HS-27A (cell line): ENCODE data around the gene TMPRSS2.
A peak's percentile ranks its signal among the peaks of the same experiment; 100 is the strongest.
"Not testable (repeated sequence)": the region's sequence is repeated elsewhere in the genome, so short reads cannot be mapped to it uniquely, and the experiment has no call there.

Experiments
- DNase-seq: peaks from one replicate; pipeline ENCODE4 v3.0.0-alpha.2; 2012; ENCODE audit warnings: low read depth, missing footprints

TMPRSS2 gene

DNA sequence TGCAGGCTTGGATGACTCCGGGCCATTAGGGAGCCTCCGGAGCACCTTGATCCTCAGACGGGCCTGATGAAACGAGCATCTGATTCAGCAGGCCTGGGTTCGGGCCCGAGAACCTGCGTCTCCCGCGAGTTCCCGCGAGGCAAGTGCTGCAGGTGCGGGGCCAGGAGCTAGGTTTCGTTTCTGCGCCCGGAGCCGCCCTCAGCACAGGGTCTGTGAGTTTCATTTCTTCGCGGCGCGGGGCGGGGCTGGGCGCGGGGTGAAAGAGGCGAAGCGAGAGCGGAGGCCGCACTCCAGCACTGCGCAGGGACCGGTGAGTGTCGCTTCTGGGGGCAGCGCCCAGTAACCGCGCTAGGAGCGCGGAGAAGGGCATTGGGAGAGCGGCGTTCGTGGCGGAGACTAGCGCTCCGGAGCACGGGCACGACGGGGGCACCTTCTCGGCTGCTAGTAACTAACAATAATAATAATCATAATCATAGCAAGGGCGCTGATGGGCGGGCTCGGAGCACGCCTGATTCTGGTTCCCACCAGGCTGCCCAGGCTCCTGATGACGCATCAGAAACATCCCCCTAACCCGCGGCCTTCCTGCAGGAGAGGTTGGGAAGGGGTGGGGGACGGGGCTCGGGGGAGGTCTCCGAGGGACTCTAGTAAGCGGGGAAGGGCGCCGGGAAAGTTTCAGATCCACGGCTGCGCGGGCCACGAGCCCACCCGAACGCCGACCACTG lies 81.8 kb downstream of the TMPRSS2 start, which contains the start of gene MX1:
MX1 (plus strand) TSS at position 286 of the 722 bp plus-strand sequence. CDS start 5,832 bp downstream, outside the sequence.
- DNase-seq: no peak

- no peak for DNase-seq
These were observed 82.4 kb downstream of the TMPRSS2 start for GRCh38 chr21:41425588-41425953.

DNA sequence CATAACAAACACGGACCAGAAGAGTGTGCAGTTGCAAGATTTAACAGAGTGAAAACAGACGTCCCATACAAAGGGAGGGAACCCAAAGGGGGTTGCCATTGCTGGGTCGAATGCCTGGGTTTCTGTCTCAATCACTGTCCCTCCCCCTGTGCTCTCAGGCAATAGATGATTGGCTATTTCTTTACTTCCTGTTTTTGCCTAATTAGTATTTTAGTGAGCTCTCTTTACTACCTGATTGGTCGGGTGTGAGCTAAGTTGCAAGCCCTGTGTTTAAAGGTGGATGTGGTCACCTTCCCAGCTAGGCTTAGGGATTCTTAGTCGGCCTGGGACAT lies 84.7 kb downstream of the TMPRSS2 start:
- not testable (repeated sequence) for DNase-seq

GRCh38 chr21:41422546-41423304 lies 85.2 kb downstream of the TMPRSS2 start:
- DNase-seq: no peak

DNA sequence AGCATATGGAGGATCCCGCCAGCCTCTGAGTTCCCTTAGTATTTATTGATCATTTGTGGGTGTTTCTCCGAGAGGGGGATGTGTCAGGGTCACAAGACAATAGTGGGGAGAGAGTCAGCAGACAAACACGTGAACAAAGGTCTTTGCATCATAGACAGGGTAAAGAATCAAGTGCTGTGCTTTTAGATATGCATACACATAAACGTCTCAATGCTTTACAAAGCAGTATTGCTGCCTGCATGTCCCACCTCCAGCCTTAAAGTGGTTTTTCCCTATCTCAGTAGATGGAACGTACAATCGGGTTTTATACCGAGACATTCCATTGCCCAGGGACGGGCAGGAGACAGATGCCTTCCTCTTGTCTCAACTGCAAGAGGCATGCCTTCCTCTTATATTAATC lies 87.0 kb downstream of the TMPRSS2 start:
- not testable (repeated sequence) for DNase-seq

GRCh38 chr21:41419921-41420862 lies 87.8 kb downstream of the TMPRSS2 start:
- DNase-seq: peak; percentile 4

DNA sequence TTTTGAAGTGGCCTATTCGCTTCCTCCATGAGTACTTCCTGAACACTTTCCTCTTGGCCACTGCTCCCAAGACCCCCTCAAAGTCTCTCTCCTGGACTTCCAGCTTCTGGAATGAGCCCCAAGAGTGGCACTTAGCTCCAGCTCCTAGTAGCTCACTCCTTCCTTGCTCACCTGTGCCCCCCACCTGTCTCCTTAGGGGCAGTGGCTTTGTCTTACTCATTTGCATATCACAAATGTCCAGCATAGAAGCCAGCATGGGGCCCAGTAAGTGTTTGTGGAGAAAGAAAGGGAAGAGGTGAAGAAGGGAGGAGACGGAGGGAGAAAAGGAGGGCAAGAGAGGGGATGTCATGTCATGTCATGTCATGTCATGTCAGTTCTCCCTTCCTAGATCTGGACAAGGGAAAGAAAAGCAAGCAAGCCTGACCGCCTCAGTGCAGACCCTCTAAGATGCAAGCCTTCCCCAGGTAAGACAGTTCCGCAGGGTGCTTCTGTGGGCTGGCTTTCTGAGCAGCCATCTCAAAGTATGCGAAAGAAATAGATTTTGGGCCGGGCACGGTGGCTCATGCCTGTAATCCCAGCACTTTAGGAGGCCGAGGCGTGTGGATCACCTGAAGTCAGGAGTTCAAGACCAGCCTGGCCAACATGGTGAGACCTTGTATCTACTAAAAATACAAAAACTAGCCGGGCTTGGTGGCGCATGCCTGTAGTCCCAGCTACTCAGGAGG lies 88.8 kb downstream of the TMPRSS2 start:
- no peak for DNase-seq

GRCh38 chr21:41418393-41418792 lies 89.6 kb downstream of the TMPRSS2 start:
- DNase-seq: no peak

GRCh38 chr21:41417505-41417904 lies 90.5 kb downstream of the TMPRSS2 start:
- DNase-seq: not testable (repeated sequence)
